Prostate gland (tissue), 2 donors: ENCODE measurements around the gene UBE2H. TPM values are rescaled to one million over a fixed set of nuclear protein-coding genes. Genes with fewer than 3 reads are reported as not detected.
A peak's percentile ranks its signal among the peaks of the same experiment; 100 is the strongest.

Experiments used
- DNase-seq: peaks from one replicate; pipeline ENCODE4 v3.0.0-alpha.2; 2019; ENCODE audit warnings: low spot score
- H3K27ac ChIP-seq, 2 donors: fragments of 200-600 bp; sonication (generic); 2 replicates each; pipeline ENCODE4 v1.5.1; 2017 to 2019
- H3K27me3 ChIP-seq: fragments of 200-600 bp; sonication (generic); replicated peaks from 2 replicates; pipeline ENCODE4 v1.5.1; 2019; ENCODE audit not compliant: insufficient read depth
- H3K36me3 ChIP-seq, 2 donors: fragments of 200-600 bp; sonication (generic); 1 replicate in 1 of 2; 2 replicates in 1 of 2; pipeline versions ENCODE4 v1.5.1 to v1.8.1; 2017 to 2019
- H3K4me1 ChIP-seq: fragments of 200-600 bp; sonication (generic); replicated peaks from 2 replicates; pipeline ENCODE4 v1.5.1; 2019
- H3K4me3 ChIP-seq, 2 donors: fragments of 200-600 bp; sonication (generic); 2 replicates each; pipeline ENCODE4 v1.5.1; 2017 to 2019
- H3K9me3 ChIP-seq: fragments of 200-600 bp; sonication (generic); 2 replicates; pipeline ENCODE4 v1.5.1; 2017
- POLR2A ChIP-seq: fragments of 450-650 bp; IDR thresholded peaks from one replicate; pipeline ENCODE4 v1.6.1; 2016; ENCODE audit warnings: antibody characterized with exemption, mild to moderate bottlenecking
- POLR2AphosphoS5 ChIP-seq: sonication (generic); formaldehyde crosslinking; IDR thresholded peaks from one replicate; pipeline ENCODE4 v1.6.1; 2017; ENCODE audit warnings: antibody characterized with exemption
- WGBS: methylation state at CpG from one replicate; pipeline ENCODE4 v1.1.5; 2018; 5-methylcytosine and 5-hydroxymethylcytosine counted together
- intact Hi-C: fragments of 100-400 bp; cut with DNase I; formaldehyde crosslinking; loops from one replicate; pipeline ENCODE4 v1.14.2; 2022
- total RNA-seq, 2 donors: library from RNA; depleted of rRNA; stranded (reverse); fragments of >200 nt; gene quantifications; one replicate each; pipeline ENCODE4 v1.1.0, GENCODE V29; 2016
- TF ChIP-seq, protein P1 (sequence below), 4 experiments: fragments of 200-600 bp in 2 of 4; fragments of 450-650 bp in 2 of 4; sonication (generic) in 2 of 4; IDR thresholded peaks; 1 replicate in 3 of 4; 2 replicates in 1 of 4; pipeline ENCODE4 v1.5.1; 2016 to 2019; ENCODE audit warnings: antibody characterized with exemption in 4 of 4, mild to moderate bottlenecking in 2 of 4, moderate library complexity in 2 of 4

UBE2H gene
- total RNA-seq, 2 donors from 2014 or later = 78.4 to 105 TPM

DNA sequence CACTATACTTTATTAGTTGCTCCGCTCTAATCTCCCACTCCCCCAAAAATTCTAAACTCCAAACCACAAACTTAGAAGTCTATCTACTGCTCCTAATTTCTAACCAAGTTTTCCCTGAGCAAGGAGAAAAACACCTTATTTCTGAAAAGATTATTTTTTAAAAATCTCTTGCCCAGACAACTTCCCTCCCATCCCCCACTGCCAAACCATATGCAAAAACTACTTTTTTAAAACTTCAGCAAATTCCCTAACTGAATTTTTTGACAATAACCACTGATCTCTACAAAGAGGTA, 1.9 kb downstream of the UBE2H start:
- Histone ChIP-seq H3K36me3 (no peaks in the 10 kb centered on the region), H3K27me3 (no peaks in the 10 kb centered on the region), H3K4me3 (peak overlapping the region; percentile 92 to 97), H3K4me1 (peaks cover 11% of the 10 kb centered on the region), H3K27ac (peak overlapping the region; percentile 85 to 99), H3K9me3 (no peaks in the 10 kb centered on the region)
- intact Hi-C loops = no loop called here
- TF ChIP-seq POLR2AphosphoS5 (no peak), POLR2A (no peak)
- TF ChIP-seq, protein P1, sequence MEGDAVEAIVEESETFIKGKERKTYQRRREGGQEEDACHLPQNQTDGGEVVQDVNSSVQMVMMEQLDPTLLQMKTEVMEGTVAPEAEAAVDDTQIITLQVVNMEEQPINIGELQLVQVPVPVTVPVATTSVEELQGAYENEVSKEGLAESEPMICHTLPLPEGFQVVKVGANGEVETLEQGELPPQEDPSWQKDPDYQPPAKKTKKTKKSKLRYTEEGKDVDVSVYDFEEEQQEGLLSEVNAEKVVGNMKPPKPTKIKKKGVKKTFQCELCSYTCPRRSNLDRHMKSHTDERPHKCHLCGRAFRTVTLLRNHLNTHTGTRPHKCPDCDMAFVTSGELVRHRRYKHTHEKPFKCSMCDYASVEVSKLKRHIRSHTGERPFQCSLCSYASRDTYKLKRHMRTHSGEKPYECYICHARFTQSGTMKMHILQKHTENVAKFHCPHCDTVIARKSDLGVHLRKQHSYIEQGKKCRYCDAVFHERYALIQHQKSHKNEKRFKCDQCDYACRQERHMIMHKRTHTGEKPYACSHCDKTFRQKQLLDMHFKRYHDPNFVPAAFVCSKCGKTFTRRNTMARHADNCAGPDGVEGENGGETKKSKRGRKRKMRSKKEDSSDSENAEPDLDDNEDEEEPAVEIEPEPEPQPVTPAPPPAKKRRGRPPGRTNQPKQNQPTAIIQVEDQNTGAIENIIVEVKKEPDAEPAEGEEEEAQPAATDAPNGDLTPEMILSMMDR (IDR thresholded peaks at IDR 0.05) = no peak
- 10% methylated on average over 1 of the region's 1 CpG for WGBS
- DNase-seq = no peak

DNA sequence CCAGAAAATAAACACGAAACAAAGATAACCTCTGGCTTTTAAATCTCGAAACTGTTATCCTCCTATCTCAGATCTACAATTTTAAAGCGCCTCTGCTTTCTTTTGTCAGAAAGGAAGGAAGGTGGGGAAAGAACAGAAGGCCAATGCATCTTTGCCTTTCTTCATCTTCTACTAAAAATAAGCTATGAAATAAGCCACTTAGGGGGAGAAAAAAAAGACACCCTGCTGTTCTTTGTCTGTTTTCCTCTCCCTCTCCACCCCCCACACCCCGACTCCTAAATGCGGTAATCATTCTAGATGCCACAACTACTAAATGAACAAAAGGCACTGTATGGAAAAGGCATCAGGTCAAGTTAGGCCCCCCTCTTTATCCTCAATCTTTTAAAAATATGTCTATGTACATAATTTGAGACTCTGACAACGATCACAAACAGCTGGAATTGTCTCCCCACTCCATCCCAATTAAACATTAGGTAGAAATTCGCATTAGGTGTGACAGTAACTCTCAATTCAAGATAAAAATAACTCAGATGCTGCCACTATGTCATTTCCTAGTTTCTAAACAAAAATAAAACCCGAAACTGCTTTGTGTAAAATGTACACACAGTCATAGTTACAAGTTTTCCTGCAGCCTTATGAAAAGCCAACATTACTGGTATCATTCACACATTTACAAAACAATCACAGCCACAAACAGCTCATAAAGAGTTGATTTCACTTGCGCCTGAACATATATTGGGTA, 2.4 kb downstream of the UBE2H start:
- H3K4me3 ChIP-seq = peak overlapping the region; percentile 92 to 97
- WGBS = 3% methylated on average over 9 of the region's 9 CpGs
- H3K9me3 ChIP-seq = no peaks in the 10 kb centered on the region
- no peaks in the 10 kb centered on the region for H3K36me3 ChIP-seq
- H3K27me3 ChIP-seq = no peaks in the 10 kb centered on the region
- H3K27ac ChIP-seq = peak overlapping the region; percentile 85 to 99
- intact Hi-C loops = no loop called here
- no peak for TF ChIP-seq POLR2AphosphoS5
- TF ChIP-seq POLR2A = no peak
- TF ChIP-seq, protein P1 (IDR thresholded peaks at IDR 0.05) = no peak
- H3K4me1 ChIP-seq = peaks cover 11% of the 10 kb centered on the region
- no peak for DNase-seq

DNA sequence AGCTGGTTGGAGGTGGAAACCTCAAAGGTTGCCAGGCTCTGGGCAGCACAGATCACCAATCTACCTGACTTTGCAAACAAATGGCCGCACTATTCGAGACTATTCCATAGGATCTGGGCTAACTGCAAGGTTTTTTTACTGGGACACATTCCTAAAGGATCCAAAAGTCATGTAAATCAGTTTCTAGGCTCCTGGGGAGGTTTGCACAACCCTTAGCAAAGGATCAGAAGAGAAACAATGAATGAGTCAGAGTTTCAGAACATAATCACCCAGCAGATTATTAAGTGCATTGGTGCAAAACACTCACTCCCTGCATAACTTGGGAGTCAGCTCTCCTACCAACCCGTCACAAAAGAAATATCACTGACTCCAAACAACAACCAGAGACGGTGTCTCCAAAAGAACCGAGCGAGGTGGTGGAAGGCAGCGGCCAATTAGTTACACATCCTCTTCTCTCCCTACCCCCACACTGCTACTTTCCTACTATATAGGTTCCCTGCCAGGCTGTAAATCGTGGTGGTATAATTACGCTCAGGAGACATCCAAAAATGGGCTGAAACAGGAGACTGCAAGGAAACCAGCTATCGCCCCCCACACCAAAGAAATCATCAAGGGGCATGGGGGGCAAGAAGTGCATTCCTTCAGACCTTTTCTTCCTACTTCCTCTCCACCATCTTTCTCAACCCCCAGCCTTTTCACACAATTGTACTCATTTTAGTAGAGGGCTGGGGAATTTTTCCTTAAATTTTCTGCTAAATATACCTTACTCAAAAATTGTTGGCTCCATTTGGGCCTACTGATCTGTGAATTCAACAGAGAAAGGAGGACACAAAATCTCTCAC, 3.2 kb downstream of the UBE2H start:
- Histone ChIP-seq H3K27ac (peak overlapping the region; percentile 85 to 99), H3K36me3 (no peaks in the 10 kb centered on the region), H3K4me1 (peaks cover 11% of the 10 kb centered on the region), H3K9me3 (no peaks in the 10 kb centered on the region), H3K4me3 (peak overlapping the region; percentile 92 to 97), H3K27me3 (no peaks in the 10 kb centered on the region)
- peak; percentile 25 for DNase-seq
- TF ChIP-seq, protein P1 (IDR thresholded peaks at IDR 0.05) = no peak
- peak; percentile 8 for TF ChIP-seq POLR2A
- WGBS = 7% methylated on average over 10 of the region's 10 CpGs
- intact Hi-C loops = no loop called here

DNA sequence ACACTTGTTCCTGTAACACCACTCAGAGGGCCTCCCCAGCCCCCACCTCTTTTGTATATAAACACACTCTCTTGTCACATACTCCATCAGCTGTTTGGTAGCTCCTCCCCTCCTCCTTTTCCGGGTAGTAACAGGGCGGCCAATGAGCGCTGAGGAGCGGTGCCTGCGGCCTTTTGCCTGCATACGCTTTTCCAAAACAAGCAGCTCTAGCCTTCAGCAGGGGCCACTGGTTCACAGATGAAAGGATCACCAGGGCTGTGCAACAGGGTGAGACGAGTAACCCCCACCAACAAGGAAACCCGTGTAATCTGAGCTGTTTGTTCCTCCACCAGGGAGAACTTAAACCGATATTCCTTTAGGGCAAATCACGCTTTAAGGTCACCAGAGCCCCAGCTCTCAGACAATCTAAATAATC, 3.9 kb downstream of the UBE2H start:
- peaks cover 11% of the 10 kb centered on the region for H3K4me1 ChIP-seq

More for the DNA sequence above, 3.9 kb downstream of the UBE2H start:
- no peaks in the 10 kb centered on the region for H3K9me3 ChIP-seq
- H3K36me3 ChIP-seq = no peaks in the 10 kb centered on the region
- TF ChIP-seq, protein P1 (IDR thresholded peaks at IDR 0.05) = no peak
- TF ChIP-seq POLR2AphosphoS5 (peak; percentile 94), POLR2A (peak; percentile 75)
- WGBS = 1% methylated on average over 10 of the region's 10 CpGs
- H3K4me3 ChIP-seq = peak overlapping the region; percentile 7 to 97
- peak overlapping the region; percentile 85 to 99 for H3K27ac ChIP-seq
- no peaks in the 10 kb centered on the region for H3K27me3 ChIP-seq
- intact Hi-C loops = no loop called here
- DNase-seq = peak; percentile 94
